LNCaP clone FGC (cell line): ENCODE results near the gene GALNTL6.

Experiments used
- DNase-seq: peaks from one replicate; pipeline ENCODE4 v3.0.0-alpha.2; 2011; ENCODE audit warnings: low read depth
- H3K4me3 ChIP-seq: 2 replicates; pipeline ENCODE4 v1.5.1; 2011; ENCODE audit warnings: mild to moderate bottlenecking, low read depth, low read length, control low read depth
- CTCF ChIP-seq: IDR thresholded peaks from 2 replicates; pipeline ENCODE4 v1.5.1; 2012; ENCODE audit warnings: mild to moderate bottlenecking; ENCODE audit not compliant: control insufficient read depth, insufficient read depth; ENCODE audit errors: extremely low read depth

GALNTL6 gene

GRCh38 chr4:172305698-172306097 is 492.5 kb downstream of the GALNTL6 start:
- no peak for DNase-seq
- no peak overlapping the region for H3K4me3 ChIP-seq
- TF ChIP-seq CTCF, result no peak

- no peak for TF ChIP-seq CTCF
- no peak for DNase-seq
- no peak overlapping the region for H3K4me3 ChIP-seq
Observed at GRCh38 chr4:172308078-172308477, 494.9 kb downstream of the GALNTL6 start.

- no peak overlapping the region for H3K4me3 ChIP-seq
- TF ChIP-seq CTCF, result no peak
- DNase-seq, result no peak
Observed at GRCh38 chr4:172311682-172312081, 498.5 kb downstream of the GALNTL6 start.

GRCh38 chr4:172323288-172323687 is 510.1 kb downstream of the GALNTL6 start:
- no peak for DNase-seq
- no peak for TF ChIP-seq CTCF
- H3K4me3 ChIP-seq, result no peak overlapping the region

GRCh38 chr4:172344308-172344938 is 531.2 kb downstream of the GALNTL6 start:
- no peak overlapping the region for H3K4me3 ChIP-seq
- no peak for TF ChIP-seq CTCF

GRCh38 chr4:172348426-172348825 is 535.2 kb downstream of the GALNTL6 start:
- no peak for DNase-seq
- no peak for TF ChIP-seq CTCF

More at GRCh38 chr4:172344308-172344938, 531.2 kb downstream of the GALNTL6 start:
- DNase-seq, result no peak

GRCh38 chr4:172352356-172352755 is 539.2 kb downstream of the GALNTL6 start:
- no peak for DNase-seq
- no peak for TF ChIP-seq CTCF
- no peak overlapping the region for H3K4me3 ChIP-seq

More at GRCh38 chr4:172348426-172348825, 535.2 kb downstream of the GALNTL6 start:
- H3K4me3 ChIP-seq, result no peak overlapping the region
